GM10266 (cell line): ENCODE results near the gene HOPX.

Source experiments
- DNase-seq: peaks from one replicate; pipeline ENCODE4 v3.0.0; 2012; ENCODE audit errors: extremely low spot score
- TF ChIP-seq, protein P1 (sequence below): IDR thresholded peaks from 2 replicates; pipeline ENCODE4 v1.5.1; 2012; ENCODE audit warnings: mild to moderate bottlenecking, low read depth; ENCODE audit not compliant: control insufficient read depth, insufficient read depth; ENCODE audit errors: missing control alignments

Gene HOPX

DNA sequence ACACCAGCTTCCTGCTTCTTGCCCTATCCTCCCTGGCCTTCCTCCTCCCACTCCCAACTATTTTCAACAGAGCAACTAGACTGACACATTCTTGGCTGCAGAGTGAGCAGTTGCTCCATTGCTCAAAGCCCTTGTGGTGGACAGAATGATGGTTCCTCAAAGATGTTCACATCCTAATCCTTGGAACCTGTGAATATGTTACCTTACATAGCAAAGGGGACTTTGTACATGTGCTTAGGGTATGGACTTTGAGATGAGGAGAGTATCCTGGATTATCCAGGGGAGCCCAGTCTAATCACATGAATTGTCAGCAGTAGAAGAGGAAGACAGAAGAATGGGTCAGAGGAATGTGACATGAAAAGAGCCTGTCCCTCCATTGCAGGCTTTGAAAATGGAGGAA lies 24.9 kb upstream of the HOPX start:
- no peak for DNase-seq
- TF ChIP-seq, protein P1, sequence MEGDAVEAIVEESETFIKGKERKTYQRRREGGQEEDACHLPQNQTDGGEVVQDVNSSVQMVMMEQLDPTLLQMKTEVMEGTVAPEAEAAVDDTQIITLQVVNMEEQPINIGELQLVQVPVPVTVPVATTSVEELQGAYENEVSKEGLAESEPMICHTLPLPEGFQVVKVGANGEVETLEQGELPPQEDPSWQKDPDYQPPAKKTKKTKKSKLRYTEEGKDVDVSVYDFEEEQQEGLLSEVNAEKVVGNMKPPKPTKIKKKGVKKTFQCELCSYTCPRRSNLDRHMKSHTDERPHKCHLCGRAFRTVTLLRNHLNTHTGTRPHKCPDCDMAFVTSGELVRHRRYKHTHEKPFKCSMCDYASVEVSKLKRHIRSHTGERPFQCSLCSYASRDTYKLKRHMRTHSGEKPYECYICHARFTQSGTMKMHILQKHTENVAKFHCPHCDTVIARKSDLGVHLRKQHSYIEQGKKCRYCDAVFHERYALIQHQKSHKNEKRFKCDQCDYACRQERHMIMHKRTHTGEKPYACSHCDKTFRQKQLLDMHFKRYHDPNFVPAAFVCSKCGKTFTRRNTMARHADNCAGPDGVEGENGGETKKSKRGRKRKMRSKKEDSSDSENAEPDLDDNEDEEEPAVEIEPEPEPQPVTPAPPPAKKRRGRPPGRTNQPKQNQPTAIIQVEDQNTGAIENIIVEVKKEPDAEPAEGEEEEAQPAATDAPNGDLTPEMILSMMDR: no peak

GRCh38 chr4:56705334-56705733 lies 24.2 kb upstream of the HOPX start:
- TF ChIP-seq, protein P1: no peak
- no peak for DNase-seq

DNA sequence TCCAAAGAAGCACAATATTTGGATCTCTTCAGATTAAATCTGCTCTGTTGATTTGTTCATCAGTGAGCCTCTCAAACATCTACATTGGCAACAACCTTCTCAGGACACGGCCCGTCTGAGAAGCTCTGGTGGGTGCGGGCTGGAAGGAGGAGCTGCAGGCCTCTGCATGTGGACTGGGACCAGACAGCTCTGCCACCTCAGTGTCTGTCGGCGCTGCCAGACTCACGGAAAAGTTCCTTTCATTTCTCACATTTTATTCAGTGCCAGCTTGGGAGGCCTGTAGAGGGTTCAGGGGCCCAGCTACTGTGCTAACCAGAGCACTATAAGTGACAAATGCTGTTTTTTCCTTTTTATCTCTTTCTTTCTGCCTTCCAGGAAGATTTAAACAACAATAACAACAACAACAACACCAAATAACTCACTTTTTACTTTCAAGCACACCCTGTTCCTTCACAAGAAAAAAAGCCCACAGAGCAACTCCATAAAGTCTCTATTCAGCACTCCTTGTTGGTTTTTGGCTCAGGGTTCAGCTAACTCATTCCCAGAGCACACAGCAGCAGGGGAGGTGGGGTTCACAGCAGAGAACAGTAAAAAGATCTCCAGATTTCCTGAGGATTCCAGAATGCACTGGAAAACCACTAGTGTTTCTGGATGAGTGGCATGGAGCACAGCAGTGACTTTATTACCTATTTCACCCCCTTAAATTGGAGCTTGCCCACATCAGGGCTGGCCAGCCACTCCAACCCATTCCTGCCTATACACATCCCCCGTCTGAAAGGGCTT lies 23.2 kb upstream of the HOPX start:
- no peak for DNase-seq
- TF ChIP-seq, protein P1: no peak

DNA sequence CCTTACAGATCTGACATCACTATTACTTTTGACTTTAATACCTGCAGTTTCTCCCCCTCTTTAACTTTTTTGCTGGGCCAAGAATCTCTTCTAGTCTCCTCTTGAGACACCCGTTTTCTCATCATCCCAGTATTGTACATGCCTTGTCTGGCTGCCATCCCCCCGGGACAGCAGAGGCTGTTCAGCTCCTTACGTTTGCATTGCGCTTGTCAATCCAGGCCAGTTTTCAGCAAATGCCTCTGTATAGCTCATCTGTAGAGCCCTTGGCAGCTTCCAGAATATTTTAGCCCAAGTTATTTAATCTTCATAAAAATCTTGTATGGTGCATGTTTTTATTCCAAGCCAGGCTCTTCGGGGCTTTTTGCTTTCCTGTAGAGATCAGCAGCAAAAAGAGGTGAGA lies 22.3 kb upstream of the HOPX start:
- no peak for DNase-seq
- TF ChIP-seq, protein P1: no peak

DNA sequence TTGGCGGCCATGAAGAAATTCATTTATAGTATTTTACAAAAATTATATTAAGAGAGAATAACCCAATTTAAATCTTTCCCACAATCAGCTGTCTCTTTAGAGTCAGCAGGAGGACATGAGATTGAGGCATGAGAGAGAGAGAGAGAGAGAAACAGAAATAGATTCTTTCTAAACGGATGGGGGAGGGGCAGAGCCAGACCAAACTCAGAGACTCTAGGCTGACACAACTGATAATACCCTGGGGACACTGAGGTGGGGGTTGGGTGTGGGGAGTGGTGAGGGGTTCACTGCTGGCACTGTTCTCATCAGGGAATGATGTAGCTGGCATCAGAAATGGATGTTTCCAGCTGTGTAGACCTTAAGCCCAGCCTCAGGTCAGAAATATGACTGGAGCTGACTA lies 20.5 kb upstream of the HOPX start:
- TF ChIP-seq, protein P1: no peak
- DNase-seq: no peak

GRCh38 chr4:56701161-56701480 lies 20.0 kb upstream of the HOPX start:
- TF ChIP-seq, protein P1: no peak
- no peak for DNase-seq

- TF ChIP-seq, protein P1: no peak
- no peak for DNase-seq
These were observed 18.5 kb upstream of the HOPX start for GRCh38 chr4:56699537-56700105.
